ENCODE data around the gene NUFIP1. TPM values are rescaled to one million over a fixed set of nuclear protein-coding genes. Genes with fewer than 3 reads are reported as not detected.
A peak's percentile ranks its signal among the peaks of the same experiment; 100 is the strongest.
"Not testable (repeated sequence)": the region's sequence is repeated elsewhere in the genome, so short reads cannot be mapped to it uniquely, and the experiment has no call there.

Gene NUFIP1
- total RNA-seq, 4 donors from 2014 or later = 2.7 to 4.4 (median 3.7) TPM

- H3K4me1 ChIP-seq = peaks cover 0 to 48% (median 38%) of the 10 kb centered on the region in 4 donors
- H3K4me3 ChIP-seq = no peak overlapping the region
- no peaks in the 10 kb centered on the region for H3K27me3 ChIP-seq
- 29 to 44% methylated on average over 5 of the region's 5 CpGs for WGBS, 2 donors
- H3K36me3 ChIP-seq = no peaks in the 10 kb centered on the region
- H3K27ac ChIP-seq = peak overlapping the region; percentile 6 to 90 (median 75)
- no peaks in the 10 kb centered on the region for H3K9me3 ChIP-seq
- no peak for DNase-seq (ENCODE audit: low spot score in 2 of 2)
- TF ChIP-seq EP300 (IDR thresholded peaks at IDR 0.05) (no peak), POLR2A (IDR thresholded peaks at IDR 0.05) (no peak), CTCF (IDR thresholded peaks at IDR 0.05) (no peak)
Observed at GRCh38 chr13:44905556-44905955, 83.7 kb downstream of the NUFIP1 start.

- no peak overlapping the region for H3K4me3 ChIP-seq
- peak overlapping the region; percentile 35 to 90 (median 75) for H3K27ac ChIP-seq
- H3K9me3 ChIP-seq = no peaks in the 10 kb centered on the region
- peak; percentile 47 to 66 for DNase-seq (ENCODE audit: low spot score in 2 of 2)
- H3K36me3 ChIP-seq = no peaks in the 10 kb centered on the region
- WGBS, 2 donors = 6 to 20% methylated on average over 5 of the region's 5 CpGs
- H3K27me3 ChIP-seq = no peaks in the 10 kb centered on the region
- peaks cover 0 to 48% (median 38%) of the 10 kb centered on the region in 4 donors for H3K4me1 ChIP-seq
- TF ChIP-seq POLR2A (IDR thresholded peaks at IDR 0.05) (no peak), EP300 (IDR thresholded peaks at IDR 0.05) (peak in 1 of 2 donors; percentile 62)
Observed at GRCh38 chr13:44904967-44905366, 84.3 kb downstream of the NUFIP1 start.

- Histone ChIP-seq H3K36me3 (no peaks in the 10 kb centered on the region), H3K27me3 (no peaks in the 10 kb centered on the region), H3K4me1 (peaks cover 0 to 48% (median 38%) of the 10 kb centered on the region in 4 donors), H3K4me3 (no peak overlapping the region), H3K9me3 (no peaks in the 10 kb centered on the region), H3K27ac (peak overlapping the region; percentile 35 to 90 (median 75))
- peak; percentile 85 to 87 for DNase-seq (ENCODE audit: low spot score in 2 of 2)
- 25 to 37% methylated on average over 4 of the region's 4 CpGs for WGBS, 2 donors
- TF ChIP-seq CTCF (IDR thresholded peaks at IDR 0.05) (no peak), EP300 (IDR thresholded peaks at IDR 0.05) (peak in 1 of 2 donors; percentile 92), POLR2A (IDR thresholded peaks at IDR 0.05) (no peak)
Observed at GRCh38 chr13:44903574-44903985, 85.7 kb downstream of the NUFIP1 start.

- no peaks in the 10 kb centered on the region for H3K27me3 ChIP-seq
- WGBS, 2 donors = 73 to 77% methylated on average over 6 of the region's 6 CpGs
- H3K4me3 ChIP-seq = no peak overlapping the region
- H3K9me3 ChIP-seq = no peaks in the 10 kb centered on the region
- H3K4me1 ChIP-seq = peaks cover 0 to 48% (median 38%) of the 10 kb centered on the region in 4 donors
- no peaks in the 10 kb centered on the region for H3K36me3 ChIP-seq
- DNase-seq (ENCODE audit: low spot score in 2 of 2) = no peak
- no peak for TF ChIP-seq EP300 (IDR thresholded peaks at IDR 0.05)
- TF ChIP-seq POLR2A (IDR thresholded peaks at IDR 0.05) = no peak
- TF ChIP-seq CTCF (IDR thresholded peaks at IDR 0.05) = no peak
- peak overlapping the region; percentile 33 to 90 (median 75) for H3K27ac ChIP-seq
Observed at GRCh38 chr13:44902738-44903137, 86.5 kb downstream of the NUFIP1 start.

GRCh38 chr13:44899967-44900366 is 89.3 kb downstream of the NUFIP1 start:
- no peak overlapping the region for H3K4me3 ChIP-seq
- no peak for TF ChIP-seq CTCF (IDR thresholded peaks at IDR 0.05)
- no peak for TF ChIP-seq POLR2A (IDR thresholded peaks at IDR 0.05)
- no peak for TF ChIP-seq EP300 (IDR thresholded peaks at IDR 0.05)
- H3K27me3 ChIP-seq = no peaks in the 10 kb centered on the region
- no peak for DNase-seq (ENCODE audit: low spot score in 2 of 2)
- H3K9me3 ChIP-seq = no peaks in the 10 kb centered on the region
- peaks cover 0 to 22% (median 19%) of the 10 kb centered on the region in 4 donors for H3K4me1 ChIP-seq
- H3K36me3 ChIP-seq = no peaks in the 10 kb centered on the region
- no peak overlapping the region for H3K27ac ChIP-seq
- WGBS, 2 donors = 68 to 70% methylated on average over 2 of the region's 2 CpGs

GRCh38 chr13:44898308-44898707 is 91.0 kb downstream of the NUFIP1 start:
- WGBS, 2 donors = 97% methylated on average over 2 of the region's 2 CpGs
- H3K9me3 ChIP-seq; H3K27me3 ChIP-seq; H3K36me3 ChIP-seq; H3K4me3 ChIP-seq; DNase-seq (ENCODE audit: low spot score in 2 of 2); H3K4me1 ChIP-seq; H3K27ac ChIP-seq: not testable (repeated sequence)
